HG03280 (cell line): ENCODE results near the gene LSM7.
"Not testable (repeated sequence)": the region's sequence is repeated elsewhere in the genome, so short reads cannot be mapped to it uniquely, and the experiment has no call there.

ENCODE experiments used
- ATAC-seq: cut with Tn5 transposase; IDR thresholded peaks from one replicate; pipeline ENCODE4 v1.9.1; 2021; ENCODE audit warnings: mild to moderate bottlenecking, moderate library complexity; ENCODE audit not compliant: unreplicated experiment

LSM7 gene

DNA sequence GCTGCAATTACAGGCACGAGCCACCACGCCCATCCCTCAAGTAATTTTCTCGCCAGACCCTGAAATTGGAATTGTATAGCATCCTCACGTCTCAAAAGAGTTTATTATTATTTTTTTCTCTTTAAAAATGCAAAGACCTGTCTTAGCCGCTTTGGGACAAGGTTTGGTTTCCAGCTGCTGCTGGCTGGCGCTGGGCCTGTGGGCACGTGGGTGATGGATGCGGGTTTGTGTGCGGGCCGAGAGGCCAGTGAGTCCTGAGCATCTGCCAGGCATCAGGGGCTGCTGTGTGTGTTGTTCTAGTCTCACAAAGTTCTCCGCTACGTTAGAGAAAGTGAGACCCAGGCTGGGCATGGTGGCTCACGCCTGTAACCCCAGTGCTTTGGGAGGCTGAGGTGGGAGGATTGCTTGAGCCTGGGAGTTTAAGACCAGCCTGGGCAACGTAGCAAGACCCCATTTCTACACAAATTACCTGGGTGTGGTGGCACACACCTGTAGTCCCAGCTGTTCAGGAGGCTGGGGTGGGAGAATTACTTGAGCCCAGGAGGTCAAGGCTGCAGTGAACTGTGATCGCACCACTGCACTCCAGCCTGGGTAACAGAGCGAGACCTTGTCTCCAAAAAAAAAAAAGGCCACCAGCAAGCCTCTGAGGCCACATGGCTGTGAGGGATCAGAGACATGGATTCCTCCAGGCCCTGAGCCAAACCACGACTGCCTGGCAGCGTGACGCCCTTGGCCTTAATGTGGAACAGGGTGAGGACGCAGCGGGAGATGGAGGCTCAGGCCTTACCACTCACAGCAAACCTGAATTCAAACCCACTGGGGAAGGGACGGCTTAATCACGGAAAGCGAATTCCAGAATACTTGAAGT is 27.0 kb upstream of the LSM7 start:
- no peak for ATAC-seq

DNA sequence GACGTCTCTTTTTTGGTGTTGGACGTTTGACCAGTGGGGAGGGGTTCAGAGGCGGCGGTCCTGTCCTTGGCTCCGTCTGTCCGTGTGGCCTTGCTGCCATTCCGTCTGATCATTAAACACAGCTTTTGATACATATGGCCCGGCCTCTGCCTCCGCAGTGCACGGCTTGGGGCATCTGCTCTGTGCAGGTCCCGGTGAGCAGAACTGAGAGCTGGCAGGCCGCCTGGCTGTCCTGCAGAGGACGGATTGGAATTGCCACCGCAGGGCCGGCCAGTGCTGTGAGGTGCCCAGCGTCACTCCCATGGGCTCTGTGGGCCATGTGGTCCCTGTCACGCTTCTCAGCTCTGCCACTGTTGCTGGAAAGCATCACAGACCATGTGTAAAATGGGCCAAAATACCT is 26.3 kb upstream of the LSM7 start:
- no peak for ATAC-seq

DNA sequence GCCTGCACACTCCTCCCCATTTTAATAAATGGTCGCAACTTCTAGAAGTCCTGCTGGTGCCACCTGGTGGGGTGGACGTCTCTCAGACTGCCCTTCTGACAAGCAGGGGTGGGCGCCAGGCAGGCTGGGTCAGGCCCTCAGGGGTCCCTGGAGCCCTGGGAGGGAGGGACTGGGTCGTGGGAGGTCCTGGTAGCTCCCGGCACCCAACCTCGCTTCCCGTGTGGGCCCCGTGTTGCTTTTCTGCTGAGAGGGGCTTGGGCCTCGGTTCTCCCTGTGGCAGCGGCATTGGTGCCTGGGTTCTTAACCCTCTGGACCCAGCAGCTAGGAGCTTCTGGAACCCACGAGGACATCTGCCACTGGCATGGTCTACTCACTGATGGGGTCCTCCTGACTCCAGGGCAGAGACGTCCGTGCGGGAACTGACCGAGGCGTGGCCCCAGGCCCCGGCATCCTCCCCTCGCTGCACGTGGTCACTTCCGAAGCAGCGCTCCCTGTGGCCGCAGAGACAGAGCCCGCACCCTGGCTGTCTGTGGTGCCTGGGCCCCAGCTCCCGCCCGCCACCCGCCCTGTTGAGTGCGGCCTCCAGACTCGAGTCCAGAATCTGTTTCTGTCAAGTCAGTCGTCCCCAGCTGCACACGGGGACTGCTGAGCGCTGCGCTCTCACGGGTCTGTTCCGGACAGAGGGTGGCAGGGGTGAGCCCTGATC is 25.7 kb upstream of the LSM7 start:
- no peak for ATAC-seq

DNA sequence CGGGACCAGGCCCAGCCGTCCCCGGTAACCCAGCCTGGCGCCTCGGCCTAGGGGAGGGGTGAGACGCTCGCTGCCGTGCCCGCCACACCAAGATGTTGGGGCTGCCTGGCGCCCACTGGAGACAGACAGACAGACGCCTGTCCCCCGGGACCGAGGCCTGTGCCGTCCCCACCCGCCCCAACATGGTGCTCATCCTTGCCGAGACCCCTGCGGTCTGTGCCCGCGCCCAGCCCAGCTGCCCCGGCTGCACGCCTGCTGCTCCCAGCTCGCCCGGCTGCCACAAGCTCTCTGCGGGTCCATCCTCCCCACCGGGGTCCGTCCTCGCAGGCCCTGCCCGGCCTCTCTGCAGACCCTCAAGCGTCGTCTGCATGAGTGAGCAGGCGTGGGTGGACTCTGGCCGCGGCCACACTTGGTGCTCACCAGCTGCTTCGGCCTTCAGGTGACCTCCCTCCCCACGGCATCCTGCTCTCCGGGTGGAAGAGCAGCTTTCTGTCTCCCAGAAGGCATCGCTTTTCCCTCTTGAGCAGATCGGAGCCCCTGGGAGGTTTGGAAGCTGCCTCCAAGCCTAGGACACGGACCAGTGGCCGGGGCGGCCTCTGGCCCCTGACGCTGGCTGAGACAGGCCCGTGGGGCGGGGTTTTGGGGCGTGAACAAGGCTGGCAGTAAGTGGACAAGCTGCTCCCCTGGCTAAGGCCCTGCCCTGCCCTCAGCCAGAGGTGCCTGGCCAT is 24.9 kb upstream of the LSM7 start:
- no peak for ATAC-seq

DNA sequence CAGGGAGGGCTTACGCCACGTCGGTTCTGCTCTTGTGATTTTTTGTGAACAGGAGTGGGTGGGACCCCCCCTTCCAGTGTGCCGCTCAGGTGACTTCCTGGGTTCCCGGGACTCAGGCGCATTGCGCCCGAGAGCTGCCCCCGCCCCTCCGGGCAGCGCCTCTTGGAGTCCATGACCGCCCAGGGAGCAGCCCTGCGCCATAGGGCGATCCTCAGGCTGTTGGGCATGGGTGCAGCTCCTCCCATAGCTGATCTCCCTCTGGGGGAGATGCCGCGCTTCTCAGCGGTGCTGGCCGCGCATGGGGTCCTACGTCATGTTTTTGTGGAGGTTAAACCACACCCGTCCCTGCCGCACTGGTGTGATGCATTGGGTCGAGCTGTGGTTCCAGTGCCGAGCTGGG is 23.7 kb upstream of the LSM7 start:
- no peak for ATAC-seq

DNA sequence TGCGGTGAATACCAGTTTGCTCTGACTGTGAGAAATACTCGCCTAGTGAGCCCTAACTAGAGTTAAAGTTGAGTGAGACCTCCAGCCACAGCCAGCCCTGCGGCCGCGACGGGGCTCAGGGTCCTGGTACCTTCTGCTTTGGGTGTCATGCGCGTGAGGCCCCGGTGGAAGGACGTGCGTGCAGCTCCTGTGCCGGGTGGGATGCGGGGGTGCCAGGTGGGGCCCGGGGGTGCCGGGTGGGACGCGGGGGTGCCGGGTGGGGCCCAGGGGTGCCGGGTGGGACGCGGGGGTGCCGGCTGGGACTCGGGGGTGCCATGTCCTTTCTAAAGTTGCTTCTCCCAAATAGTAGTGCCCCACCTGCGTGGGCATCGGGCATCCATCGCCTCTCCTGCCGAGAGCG is 23.2 kb upstream of the LSM7 start:
- ATAC-seq = no peak

DNA sequence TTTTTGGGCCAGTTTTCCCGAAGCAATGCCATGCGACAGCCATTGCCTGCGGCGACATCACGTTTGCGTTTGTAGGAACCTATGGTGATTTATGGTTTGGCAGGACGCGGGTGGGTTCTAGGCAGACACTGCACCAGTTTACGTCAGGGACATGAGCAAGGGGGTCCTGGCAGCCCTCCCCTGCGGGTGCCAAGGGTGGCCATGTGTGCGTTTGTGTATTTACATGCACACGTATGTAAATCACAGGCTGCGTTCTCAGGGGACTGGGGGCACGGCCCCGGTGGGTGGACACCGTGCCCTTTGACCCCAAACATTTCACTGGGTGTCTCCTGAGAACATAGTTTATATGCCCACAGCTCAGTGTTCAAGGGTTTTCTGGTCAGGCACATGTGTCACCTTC is 22.3 kb upstream of the LSM7 start:
- no peak for ATAC-seq

DNA sequence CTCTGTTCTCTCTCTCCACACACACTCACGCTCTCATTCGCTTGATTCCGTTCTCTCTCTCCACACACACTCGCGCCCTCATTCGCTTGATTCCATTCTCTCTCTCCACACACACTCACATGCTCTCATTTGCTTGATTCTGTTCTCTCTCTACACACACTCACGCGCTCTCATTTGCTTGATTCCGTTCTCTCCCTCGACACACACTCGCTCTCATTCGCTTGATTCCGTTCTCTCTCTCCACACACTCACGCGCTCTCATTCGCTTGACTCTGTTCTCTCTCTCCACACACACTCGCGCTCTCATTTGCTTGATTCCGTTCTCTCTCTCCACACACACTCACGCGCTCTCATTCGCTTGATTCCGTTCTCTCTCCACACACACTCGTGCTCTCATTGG is 21.4 kb upstream of the LSM7 start:
- not testable (repeated sequence) for ATAC-seq

DNA sequence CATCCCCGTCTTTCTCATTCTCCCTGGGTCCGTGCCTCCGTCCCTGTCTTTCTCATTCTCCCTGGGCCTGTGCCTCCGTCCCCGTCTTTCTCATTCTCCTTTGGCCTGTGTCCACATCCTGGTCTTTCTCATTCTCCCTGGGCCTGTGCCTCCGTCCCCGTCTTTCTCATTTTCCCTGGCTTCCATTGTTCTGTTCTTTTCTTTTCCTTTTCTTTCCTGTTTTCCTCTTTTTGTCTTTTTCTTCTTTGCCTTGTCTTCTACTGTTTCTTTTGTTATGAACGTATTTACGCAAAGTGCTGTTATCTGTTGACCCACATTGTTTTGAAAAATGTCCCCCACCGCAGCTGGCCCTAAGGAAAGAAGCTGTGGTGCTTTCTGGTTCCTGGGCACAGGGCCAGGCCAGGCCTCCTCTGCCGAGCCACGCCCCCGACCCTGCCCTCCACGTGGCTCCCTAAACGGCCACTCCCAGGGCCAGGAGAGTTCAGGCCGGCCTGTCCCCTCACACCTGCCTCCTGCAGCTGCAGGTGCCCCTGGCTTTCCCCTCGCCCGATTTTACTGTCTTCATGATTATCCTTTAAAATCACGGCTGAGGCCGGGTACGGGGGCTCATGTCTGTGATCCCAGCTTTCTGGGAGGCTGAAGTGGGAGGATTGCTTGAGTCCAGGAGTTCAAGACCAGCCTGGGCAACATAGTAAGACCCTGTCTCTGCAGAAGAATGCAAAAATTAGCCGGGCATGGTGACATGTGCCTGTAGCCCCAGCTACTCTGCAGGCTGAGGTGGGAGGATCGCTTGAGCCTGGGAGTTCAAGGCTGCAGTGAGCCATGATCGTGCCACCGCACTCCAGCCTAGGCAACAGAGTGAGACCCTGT is 17.6 kb upstream of the LSM7 start:
- no peak for ATAC-seq

DNA sequence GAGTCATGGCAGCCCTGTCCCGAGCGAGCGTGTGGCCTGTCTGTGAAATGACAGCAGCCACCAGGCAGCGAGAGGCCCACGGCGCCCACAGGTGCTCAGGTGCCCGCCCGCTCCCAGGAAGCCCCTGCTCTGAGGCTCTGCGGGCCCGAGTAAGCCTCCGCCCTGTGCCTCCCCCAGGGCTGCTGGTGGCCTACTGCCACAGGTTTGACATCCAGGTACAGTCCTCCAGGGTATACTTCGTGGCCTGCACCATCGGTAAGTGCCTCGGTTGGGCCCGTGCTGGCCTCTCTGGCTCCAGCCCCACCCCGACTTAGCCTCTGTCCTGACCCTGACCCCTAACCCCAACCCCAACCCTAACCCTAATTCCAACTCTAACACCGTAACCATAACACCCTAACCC is 16.7 kb upstream of the LSM7 start:
- ATAC-seq = no peak

DNA sequence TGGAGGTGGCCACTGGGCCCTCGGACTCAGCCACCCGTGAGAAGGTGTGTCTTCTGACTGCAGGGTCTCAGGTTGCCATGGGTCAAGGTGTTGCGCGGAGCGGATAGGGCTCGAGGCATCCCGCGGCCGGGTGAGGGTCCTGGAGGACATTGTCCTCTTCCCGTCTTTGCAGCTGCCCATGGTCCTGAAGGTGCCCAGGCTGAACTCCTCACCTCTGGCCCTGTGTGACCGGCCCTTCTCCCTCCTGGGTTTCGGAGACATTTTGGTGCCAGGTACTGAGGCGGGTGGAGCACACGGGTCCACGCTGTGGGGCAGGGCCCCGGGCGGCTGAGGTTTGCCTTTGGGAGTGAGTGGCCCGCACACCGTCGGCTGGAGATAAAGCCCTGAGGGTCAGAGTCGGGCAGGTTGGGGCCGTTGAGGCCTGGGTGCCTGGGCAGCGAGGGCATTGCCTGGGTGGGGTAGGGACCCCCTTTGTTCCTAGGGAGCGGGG is 16.0 kb upstream of the LSM7 start:
- no peak for ATAC-seq

DNA sequence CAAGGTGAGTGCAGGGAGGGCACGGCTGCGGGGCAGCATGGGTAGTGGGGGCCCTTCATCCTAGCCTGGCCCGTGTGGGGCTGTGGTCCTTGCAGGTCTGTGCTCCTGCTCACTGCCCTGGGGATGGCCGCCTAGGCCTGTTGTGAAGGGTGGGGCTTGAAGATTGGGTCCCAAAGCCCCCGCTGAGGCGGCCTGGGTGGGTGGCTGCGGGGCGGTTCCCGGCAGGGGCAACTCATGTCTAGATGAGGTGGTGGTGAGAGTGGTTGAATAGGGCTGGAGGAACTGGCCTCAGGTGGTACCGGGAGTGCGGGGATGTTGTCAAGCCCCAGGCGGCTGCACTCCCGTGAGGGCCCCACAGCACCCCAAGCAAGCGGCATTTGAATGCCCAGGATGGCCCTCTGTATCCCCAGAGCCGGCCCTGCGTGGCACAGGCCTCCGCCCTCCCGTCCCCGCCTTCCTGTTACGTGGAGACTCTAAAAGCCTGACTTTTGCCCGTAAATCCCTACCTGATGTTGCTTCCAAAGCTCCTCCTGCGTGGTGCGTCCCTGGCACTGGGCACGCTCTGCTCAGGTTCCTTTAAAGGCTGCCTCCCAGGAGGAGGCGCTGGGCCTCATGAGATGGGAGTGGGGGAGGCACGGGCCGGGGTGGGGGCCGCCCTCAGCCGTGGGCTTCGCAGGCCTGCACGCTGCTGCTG is 15.1 kb upstream of the LSM7 start:
- ATAC-seq = no peak

DNA sequence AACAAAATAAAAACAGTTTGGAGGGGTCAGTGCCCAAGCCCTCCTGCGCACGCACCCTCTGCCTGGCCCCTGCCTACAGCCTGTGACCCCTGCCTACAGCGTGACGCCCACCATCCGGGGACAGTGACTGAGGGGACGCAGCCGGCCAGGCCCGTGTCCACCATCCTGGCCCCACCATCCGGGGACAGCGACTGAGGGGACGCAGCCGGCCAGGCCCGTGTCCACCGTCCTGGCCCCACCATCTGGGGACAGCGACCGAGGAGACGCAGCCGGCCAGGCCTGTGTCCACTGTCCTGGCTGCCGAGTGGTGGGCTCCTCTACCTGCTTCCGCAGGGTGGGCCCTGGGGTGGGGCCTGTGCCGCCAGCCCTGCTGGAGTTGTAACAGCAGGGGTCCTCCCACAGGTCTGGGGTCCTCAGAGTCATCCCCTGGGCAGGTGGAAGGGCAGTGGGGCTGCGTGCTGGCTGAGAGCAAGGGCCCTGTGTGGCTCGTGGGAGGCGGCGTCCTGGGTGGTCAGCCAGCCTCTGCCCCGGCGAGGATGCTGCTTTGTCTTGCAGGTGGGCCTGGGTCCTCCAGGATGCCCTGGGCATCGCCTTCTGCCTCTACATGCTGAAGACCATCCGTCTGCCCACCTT is 14.4 kb upstream of the LSM7 start:
- ATAC-seq = no peak

DNA sequence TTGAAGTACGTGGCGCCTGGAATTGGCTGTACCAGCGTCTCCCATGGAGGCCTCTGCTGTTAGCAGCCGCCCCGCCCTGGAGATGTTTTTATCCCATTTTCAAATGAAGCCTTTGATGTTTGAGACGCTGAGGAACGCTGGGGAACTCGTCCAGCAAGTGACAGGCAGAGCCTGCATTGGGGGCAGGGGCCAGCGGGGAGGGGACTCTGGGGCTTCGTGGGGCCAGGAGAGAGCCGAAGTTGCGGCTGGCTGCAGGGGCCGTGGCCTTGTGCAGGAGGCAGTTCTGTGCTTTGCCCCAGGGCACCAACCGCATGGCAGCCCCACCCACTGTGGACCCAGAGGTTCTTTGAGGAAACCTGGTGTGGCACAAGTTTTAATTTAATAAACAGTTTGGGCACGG is 13.6 kb upstream of the LSM7 start:
- ATAC-seq = no peak

DNA sequence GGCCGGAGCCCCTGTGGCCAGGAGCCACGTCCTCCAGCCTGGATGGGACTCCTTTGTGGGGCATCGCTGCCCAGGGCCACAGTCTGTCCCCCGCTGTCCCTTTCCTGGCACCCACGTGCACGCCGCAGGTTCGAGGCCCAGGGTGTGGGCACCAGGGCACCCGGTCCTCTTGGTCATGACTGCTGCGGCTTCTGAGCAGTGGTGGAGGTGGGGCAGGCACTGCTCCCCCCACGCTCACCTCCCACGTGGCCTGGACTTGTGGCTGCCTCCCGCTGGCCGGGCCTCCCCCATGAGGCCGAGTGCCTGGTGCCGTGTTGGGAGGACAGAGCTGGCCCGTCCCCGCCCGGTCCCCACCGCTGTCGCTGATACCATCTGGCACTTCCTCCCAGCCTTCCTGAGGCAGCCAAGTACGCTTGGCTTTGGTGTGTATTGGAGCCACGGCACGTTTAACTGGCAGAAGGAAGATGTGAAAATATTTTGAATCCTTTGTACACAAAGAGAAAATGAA is 12.9 kb upstream of the LSM7 start:
- ATAC-seq = no peak

DNA sequence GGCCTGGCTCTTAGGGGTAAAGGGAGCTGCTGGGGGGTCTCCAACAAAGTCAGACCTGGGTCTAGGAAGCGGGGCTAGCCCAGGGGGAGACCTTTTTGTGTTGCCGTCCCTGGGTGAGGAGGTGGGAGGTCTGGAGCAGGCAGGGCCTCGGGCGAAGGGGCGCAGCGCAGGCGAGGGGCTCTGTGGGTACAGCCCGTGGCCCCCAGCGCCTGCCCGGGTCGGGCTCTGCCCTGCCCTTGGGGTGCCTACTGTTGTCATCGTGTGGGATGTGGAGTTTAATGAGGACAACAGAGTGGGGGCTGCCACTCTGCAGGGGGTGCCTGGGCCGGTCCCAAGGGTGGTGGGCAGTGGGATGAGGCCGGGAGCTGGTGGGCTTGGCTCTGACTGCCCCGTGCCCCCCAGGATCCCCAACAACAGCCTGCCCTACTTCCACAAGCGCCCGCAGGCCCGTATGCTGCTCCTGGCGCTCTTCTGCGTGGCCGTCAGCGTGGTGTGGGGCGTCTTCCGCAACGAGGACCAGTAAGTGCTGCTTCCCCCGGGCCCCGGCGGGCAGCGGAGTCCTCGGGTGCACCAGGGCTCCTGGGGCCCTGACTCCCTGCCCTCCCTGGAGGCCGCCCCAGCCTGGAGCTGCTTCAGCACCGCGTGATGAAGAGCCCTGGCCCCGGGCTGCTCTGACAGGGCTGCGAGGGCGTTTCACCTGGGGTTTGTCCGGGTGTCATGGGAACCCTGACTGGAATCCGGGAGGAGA is 12.3 kb upstream of the LSM7 start:
- ATAC-seq = no peak

DNA sequence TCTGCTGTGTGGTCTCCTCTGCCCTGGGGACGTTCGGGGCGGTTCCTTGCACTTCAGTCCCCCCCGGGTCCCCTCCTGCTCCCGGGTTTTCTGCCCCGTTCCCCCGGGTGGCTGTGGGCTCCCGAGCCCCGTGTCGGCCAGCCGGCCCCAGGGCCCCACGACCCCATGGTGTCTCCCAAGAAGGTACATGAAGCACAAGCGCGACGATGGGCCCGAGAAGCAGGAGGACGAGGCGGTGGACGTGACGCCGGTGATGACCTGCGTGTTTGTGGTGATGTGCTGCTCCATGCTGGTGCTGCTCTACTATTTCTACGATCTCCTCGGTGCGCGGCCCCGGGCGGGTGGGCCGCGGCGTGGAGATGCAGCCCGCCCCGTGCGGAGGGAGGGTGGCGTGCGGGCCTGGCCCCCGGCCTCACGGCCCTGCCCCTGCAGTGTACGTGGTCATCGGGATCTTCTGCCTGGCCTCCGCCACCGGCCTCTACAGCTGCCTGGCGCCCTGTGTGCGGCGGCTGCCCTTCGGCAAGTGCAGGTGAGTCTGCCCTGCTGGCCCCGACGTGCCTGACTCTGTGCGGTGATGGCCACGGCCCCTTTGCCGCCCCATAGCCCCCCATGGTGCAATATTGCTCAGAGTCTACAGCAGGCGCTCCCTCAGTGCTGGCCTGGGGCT is 11.4 kb upstream of the LSM7 start:
- no peak for ATAC-seq
